ENCODE data around the gene VPS13A. TPM values are rescaled to one million over a fixed set of nuclear protein-coding genes. Genes with fewer than 3 reads are reported as not detected.
A peak's percentile ranks its signal among the peaks of the same experiment; 100 is the strongest.

The VPS13A gene
- total and polyA plus RNA-seq, 2 of the 13 experiments (the other 11 are each of a cell fraction or from before 2014, with no cell fraction given) = 20.4 to 20.7 TPM

DNA sequence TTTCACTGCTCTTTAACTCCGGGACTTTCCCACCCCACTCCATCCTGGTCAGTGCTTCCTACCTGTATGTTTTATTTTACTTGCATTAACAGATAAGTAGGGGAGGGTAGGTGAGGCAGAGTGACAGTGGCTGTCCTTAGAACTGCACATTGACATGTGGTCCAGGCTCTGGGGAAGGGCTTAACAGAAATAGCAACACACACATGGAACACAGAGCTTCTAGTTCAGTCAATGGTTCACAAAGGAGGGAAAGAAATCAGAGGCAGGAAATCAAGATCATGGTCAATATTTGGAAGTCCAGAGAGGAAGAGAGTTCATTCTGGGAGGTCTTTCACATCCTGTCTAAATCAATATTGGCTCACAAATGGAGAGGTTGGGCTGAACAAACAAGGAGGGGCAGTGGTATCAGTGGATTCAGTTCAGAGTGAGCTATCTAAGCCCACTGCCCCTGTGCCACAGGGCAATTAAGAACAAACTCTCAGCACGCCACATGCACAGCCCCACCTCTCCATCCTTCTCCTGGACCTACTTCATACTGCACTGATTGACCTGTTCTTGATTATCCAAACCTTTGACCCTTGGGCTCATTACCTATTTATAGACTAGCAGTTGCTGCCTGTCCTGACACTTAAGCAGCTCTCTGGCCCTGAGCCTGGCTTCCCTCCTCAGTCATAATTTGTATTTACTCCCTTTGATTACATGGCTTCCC, 6.2 kb upstream of the VPS13A start (continued):
- TF ChIP-seq, protein P1, sequence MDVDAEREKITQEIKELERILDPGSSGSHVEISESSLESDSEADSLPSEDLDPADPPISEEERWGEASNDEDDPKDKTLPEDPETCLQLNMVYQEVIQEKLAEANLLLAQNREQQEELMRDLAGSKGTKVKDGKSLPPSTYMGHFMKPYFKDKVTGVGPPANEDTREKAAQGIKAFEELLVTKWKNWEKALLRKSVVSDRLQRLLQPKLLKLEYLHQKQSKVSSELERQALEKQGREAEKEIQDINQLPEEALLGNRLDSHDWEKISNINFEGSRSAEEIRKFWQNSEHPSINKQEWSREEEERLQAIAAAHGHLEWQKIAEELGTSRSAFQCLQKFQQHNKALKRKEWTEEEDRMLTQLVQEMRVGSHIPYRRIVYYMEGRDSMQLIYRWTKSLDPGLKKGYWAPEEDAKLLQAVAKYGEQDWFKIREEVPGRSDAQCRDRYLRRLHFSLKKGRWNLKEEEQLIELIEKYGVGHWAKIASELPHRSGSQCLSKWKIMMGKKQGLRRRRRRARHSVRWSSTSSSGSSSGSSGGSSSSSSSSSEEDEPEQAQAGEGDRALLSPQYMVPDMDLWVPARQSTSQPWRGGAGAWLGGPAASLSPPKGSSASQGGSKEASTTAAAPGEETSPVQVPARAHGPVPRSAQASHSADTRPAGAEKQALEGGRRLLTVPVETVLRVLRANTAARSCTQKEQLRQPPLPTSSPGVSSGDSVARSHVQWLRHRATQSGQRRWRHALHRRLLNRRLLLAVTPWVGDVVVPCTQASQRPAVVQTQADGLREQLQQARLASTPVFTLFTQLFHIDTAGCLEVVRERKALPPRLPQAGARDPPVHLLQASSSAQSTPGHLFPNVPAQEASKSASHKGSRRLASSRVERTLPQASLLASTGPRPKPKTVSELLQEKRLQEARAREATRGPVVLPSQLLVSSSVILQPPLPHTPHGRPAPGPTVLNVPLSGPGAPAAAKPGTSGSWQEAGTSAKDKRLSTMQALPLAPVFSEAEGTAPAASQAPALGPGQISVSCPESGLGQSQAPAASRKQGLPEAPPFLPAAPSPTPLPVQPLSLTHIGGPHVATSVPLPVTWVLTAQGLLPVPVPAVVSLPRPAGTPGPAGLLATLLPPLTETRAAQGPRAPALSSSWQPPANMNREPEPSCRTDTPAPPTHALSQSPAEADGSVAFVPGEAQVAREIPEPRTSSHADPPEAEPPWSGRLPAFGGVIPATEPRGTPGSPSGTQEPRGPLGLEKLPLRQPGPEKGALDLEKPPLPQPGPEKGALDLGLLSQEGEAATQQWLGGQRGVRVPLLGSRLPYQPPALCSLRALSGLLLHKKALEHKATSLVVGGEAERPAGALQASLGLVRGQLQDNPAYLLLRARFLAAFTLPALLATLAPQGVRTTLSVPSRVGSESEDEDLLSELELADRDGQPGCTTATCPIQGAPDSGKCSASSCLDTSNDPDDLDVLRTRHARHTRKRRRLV (CRISPR knock-in tag; IDR thresholded peaks at IDR 0.05) = peak; percentile 80; the same call in 1 of the 2 replicates
- TF ChIP-seq NR2F1 (CRISPR knock-in tag; IDR thresholded peaks at IDR 0.05) = peak; percentile 19 to 93
- TF ChIP-seq RELA (CRISPR knock-in tag; IDR thresholded peaks at IDR 0.05) = 0 out of 2 replicates have a peak, but pooled peaks have one; percentile 37
- TF ChIP-seq SP4 (CRISPR knock-in tag; IDR thresholded peaks at IDR 0.05) = peak; percentile 70
- TF ChIP-seq TBX3 (IDR thresholded peaks at IDR 0.05; ENCODE audit: borderline replicate concordance) = peak; percentile 98
- TF ChIP-seq, protein P2, sequence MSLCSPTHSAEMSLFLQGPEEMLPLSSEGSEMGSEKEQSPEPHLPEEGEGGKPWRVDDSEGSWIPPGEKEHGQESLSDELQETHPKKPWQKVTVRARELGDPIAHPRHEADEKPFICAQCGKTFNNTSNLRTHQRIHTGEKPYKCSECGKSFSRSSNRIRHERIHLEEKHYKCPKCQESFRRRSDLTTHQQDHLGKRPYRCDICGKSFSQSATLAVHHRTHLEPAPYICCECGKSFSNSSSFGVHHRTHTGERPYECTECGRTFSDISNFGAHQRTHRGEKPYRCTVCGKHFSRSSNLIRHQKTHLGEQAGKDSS (CRISPR knock-in tag; IDR thresholded peaks at IDR 0.05; ENCODE audit: borderline replicate concordance, low read depth) = peak; percentile 50; the same call in 1 of the 2 replicates
- TF ChIP-seq, protein P3, sequence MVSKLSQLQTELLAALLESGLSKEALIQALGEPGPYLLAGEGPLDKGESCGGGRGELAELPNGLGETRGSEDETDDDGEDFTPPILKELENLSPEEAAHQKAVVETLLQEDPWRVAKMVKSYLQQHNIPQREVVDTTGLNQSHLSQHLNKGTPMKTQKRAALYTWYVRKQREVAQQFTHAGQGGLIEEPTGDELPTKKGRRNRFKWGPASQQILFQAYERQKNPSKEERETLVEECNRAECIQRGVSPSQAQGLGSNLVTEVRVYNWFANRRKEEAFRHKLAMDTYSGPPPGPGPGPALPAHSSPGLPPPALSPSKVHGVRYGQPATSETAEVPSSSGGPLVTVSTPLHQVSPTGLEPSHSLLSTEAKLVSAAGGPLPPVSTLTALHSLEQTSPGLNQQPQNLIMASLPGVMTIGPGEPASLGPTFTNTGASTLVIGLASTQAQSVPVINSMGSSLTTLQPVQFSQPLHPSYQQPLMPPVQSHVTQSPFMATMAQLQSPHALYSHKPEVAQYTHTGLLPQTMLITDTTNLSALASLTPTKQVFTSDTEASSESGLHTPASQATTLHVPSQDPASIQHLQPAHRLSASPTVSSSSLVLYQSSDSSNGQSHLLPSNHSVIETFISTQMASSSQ (IDR thresholded peaks at IDR 0.05; ENCODE audit: low read depth) = peak; percentile 45; the same call in 1 of the 2 replicates
- TF ChIP-seq, protein P3 (CRISPR knock-in tag; IDR thresholded peaks at IDR 0.05; ENCODE audit: borderline replicate concordance) = peak; percentile 91
- TF ChIP-seq LCORL (IDR thresholded peaks at IDR 0.05) = peak; percentile 60; the same call in 1 of the 2 replicates
- TF ChIP-seq LCORL (CRISPR knock-in tag; IDR thresholded peaks at IDR 0.05) = peak; percentile 85; the same call in 1 of the 2 replicates
- TF ChIP-seq, protein P4, sequence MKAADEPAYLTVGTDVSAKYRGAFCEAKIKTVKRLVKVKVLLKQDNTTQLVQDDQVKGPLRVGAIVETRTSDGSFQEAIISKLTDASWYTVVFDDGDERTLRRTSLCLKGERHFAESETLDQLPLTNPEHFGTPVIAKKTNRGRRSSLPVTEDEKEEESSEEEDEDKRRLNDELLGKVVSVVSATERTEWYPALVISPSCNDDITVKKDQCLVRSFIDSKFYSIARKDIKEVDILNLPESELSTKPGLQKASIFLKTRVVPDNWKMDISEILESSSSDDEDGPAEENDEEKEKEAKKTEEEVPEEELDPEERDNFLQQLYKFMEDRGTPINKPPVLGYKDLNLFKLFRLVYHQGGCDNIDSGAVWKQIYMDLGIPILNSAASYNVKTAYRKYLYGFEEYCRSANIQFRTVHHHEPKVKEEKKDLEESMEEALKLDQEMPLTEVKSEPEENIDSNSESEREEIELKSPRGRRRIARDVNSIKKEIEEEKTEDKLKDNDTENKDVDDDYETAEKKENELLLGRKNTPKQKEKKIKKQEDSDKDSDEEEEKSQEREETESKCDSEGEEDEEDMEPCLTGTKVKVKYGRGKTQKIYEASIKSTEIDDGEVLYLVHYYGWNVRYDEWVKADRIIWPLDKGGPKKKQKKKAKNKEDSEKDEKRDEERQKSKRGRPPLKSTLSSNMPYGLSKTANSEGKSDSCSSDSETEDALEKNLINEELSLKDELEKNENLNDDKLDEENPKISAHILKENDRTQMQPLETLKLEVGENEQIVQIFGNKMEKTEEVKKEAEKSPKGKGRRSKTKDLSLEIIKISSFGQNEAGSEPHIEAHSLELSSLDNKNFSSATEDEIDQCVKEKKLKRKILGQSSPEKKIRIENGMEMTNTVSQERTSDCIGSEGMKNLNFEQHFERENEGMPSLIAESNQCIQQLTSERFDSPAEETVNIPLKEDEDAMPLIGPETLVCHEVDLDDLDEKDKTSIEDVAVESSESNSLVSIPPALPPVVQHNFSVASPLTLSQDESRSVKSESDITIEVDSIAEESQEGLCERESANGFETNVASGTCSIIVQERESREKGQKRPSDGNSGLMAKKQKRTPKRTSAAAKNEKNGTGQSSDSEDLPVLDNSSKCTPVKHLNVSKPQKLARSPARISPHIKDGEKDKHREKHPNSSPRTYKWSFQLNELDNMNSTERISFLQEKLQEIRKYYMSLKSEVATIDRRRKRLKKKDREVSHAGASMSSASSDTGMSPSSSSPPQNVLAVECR (CRISPR knock-in tag; IDR thresholded peaks at IDR 0.05; ENCODE audit: borderline replicate concordance) = peak; percentile 81; the same call in 1 of the 2 replicates
- no peak for TF ChIP-seq ATRX (CRISPR knock-in tag; IDR thresholded peaks at IDR 0.05; ENCODE audit: borderline replicate concordance)
- TF ChIP-seq SRSF9 (IDR thresholded peaks at IDR 0.05; ENCODE audit: borderline replicate concordance, insufficient read depth, low read depth, low read length, poor library complexity, severe bottlenecking) = no peak

All from HepG2 (cell line).